ENCODE results near the gene RPL36AL. TPM values are rescaled to one million over a fixed set of nuclear protein-coding genes. Genes with fewer than 3 reads are reported as not detected.

Gene RPL36AL
- polyA plus RNA-seq, 1 donor (not counting 4 experiments of a cell fraction or from before 2014, with no cell fraction given): 327 TPM

GRCh38 chr14:49584058-49584457 is 36.4 kb downstream of the RPL36AL start:
- Histone ChIP-seq H3K9me1 (ENCODE audit: control insufficient read depth, extremely low read depth, insufficient read depth, low read length) (no peaks in the 10 kb centered on the region), H3K27me3 (ENCODE audit: control insufficient read depth, extremely low read depth, insufficient read depth, low read length) (no peaks in the 10 kb centered on the region), H3K4me3 (ENCODE audit: control insufficient read depth in 2 of 3, extremely low read depth in 1 of 3, insufficient read depth in 2 of 3, low read depth in 1 of 3, low read length in 3 of 3) (peak overlapping the region; percentile 77 to 98 (median 88)), H3K9me3 (ENCODE audit: control insufficient read depth, low read depth, low read length) (no peaks in the 10 kb centered on the region), H3K36me3 (ENCODE audit: control insufficient read depth in 2 of 2, extremely low read depth in 1 of 2, insufficient read depth in 2 of 2, low read length in 2 of 2) (peaks cover 5 to 14% of the 10 kb centered on the region in 2 experiments), H4K20me1 (ENCODE audit: control insufficient read depth, extremely low read depth, insufficient read depth, low read length) (peaks cover 8% of the 10 kb centered on the region), H2AFZ (ENCODE audit: control insufficient read depth, low read length) (no peak overlapping the region), H3K4me2 (ENCODE audit: control insufficient read depth, extremely low read depth, insufficient read depth, low read depth, low read length) (peak overlapping the region; percentile 77), H3K4me1 (ENCODE audit: control insufficient read depth, extremely low read depth, insufficient read depth, low read length) (peaks cover 21% of the 10 kb centered on the region), H3K79me2 (ENCODE audit: control insufficient read depth, insufficient read depth, low read length) (peaks cover 59% of the 10 kb centered on the region), H3K9ac (ENCODE audit: control insufficient read depth, extremely low read depth, insufficient read depth, low read length) (peak overlapping the region; percentile 97), H3K27ac (ENCODE audit: control insufficient read depth, insufficient read depth, low read length) (peak overlapping the region; percentile 88)
- no peak for TF ChIP-seq EZH2 (IDR thresholded peaks at IDR 0.05; ENCODE audit: low read length)
- TF ChIP-seq CTCF (optimal IDR thresholded peaks at IDR 0.05 in 1 of 3, IDR thresholded peaks at IDR 0.05 in 1 of 3, conservative IDR thresholded peaks at IDR 0.05 in 1 of 3; ENCODE audit: extremely low read depth in 1 of 3, insufficient read depth in 2 of 3, low read length in 3 of 3): no peak
- DNase-seq (ENCODE audit: low read depth, low spot score) (no peak), FAIRE-seq (no peak)
- dilution Hi-C loops (cut with MboI; ENCODE audit: extremely low pct_ligation_motif_present, low sequenced_read_pairs): no loop called here

GRCh38 chr14:49583629-49584028 is 36.8 kb downstream of the RPL36AL start:
- dilution Hi-C loops (cut with MboI; ENCODE audit: extremely low pct_ligation_motif_present, low sequenced_read_pairs): no loop called here
- DNase-seq (ENCODE audit: low read depth, low spot score) (no peak), FAIRE-seq (no peak)
- Histone ChIP-seq H3K4me1 (ENCODE audit: control insufficient read depth, extremely low read depth, insufficient read depth, low read length) (peaks cover 21% of the 10 kb centered on the region), H3K36me3 (ENCODE audit: control insufficient read depth in 2 of 2, extremely low read depth in 1 of 2, insufficient read depth in 2 of 2, low read length in 2 of 2) (peaks cover 5 to 15% of the 10 kb centered on the region in 2 experiments), H3K9ac (ENCODE audit: control insufficient read depth, extremely low read depth, insufficient read depth, low read length) (no peak overlapping the region), H3K79me2 (ENCODE audit: control insufficient read depth, insufficient read depth, low read length) (peaks cover 59% of the 10 kb centered on the region), H3K9me3 (ENCODE audit: control insufficient read depth, low read depth, low read length) (no peaks in the 10 kb centered on the region), H3K4me2 (ENCODE audit: control insufficient read depth, extremely low read depth, insufficient read depth, low read depth, low read length) (peak overlapping the region; percentile 77), H3K27me3 (ENCODE audit: control insufficient read depth, extremely low read depth, insufficient read depth, low read length) (no peaks in the 10 kb centered on the region), H3K27ac (ENCODE audit: control insufficient read depth, insufficient read depth, low read length) (no peak overlapping the region), H4K20me1 (ENCODE audit: control insufficient read depth, extremely low read depth, insufficient read depth, low read length) (peaks cover 8% of the 10 kb centered on the region), H3K4me3 (ENCODE audit: control insufficient read depth in 2 of 3, extremely low read depth in 1 of 3, insufficient read depth in 2 of 3, low read depth in 1 of 3, low read length in 3 of 3) (peak overlapping the region in 2 of 3 experiments; percentile 88 to 98), H2AFZ (ENCODE audit: control insufficient read depth, low read length) (no peak overlapping the region), H3K9me1 (ENCODE audit: control insufficient read depth, extremely low read depth, insufficient read depth, low read length) (no peaks in the 10 kb centered on the region)
- no peak for TF ChIP-seq EZH2 (IDR thresholded peaks at IDR 0.05; ENCODE audit: low read length)
- TF ChIP-seq CTCF (optimal IDR thresholded peaks at IDR 0.05 in 1 of 3, IDR thresholded peaks at IDR 0.05 in 1 of 3, conservative IDR thresholded peaks at IDR 0.05 in 1 of 3; ENCODE audit: extremely low read depth in 1 of 3, insufficient read depth in 2 of 3, low read length in 3 of 3): no peak

Data from keratinocyte (primary cell).